ENCODE results near the gene UNC5A.

UNC5A gene

GRCh38 chr5:176768174-176768970 lies 42.0 kb upstream of the UNC5A start:
- TF ChIP-seq TAF1 (IDR thresholded peaks at IDR 0.05; ENCODE audit: low read depth) = no peak
- TF ChIP-seq REST (IDR thresholded peaks at IDR 0.05; ENCODE audit: low read depth) = no peak
- no peak for TF ChIP-seq CEBPB (IDR thresholded peaks at IDR 0.05)
- no peak for TF ChIP-seq NFIC (IDR thresholded peaks at IDR 0.05)
- no peak for TF ChIP-seq EGR1 (IDR thresholded peaks at IDR 0.05)
- TF ChIP-seq TCF12 (IDR thresholded peaks at IDR 0.05; ENCODE audit: low read depth) = no peak
- TF ChIP-seq USF1 (IDR thresholded peaks at IDR 0.05) = no peak
- TF ChIP-seq RAD21 (IDR thresholded peaks at IDR 0.05; ENCODE audit: low read depth) = no peak
- TF ChIP-seq ZBTB7A (IDR thresholded peaks at IDR 0.05; ENCODE audit: low read depth) = no peak
- TF ChIP-seq MAX (IDR thresholded peaks at IDR 0.05) = no peak
- no peak for TF ChIP-seq EP300 (IDR thresholded peaks at IDR 0.05; ENCODE audit: borderline replicate concordance)
- no peak for TF ChIP-seq YY1 (IDR thresholded peaks at IDR 0.05; ENCODE audit: low read depth)
- no peak for TF ChIP-seq CREB1 (IDR thresholded peaks at IDR 0.05; ENCODE audit: low read depth)
- no peak for TF ChIP-seq TEAD4 (IDR thresholded peaks at IDR 0.05)
- TF ChIP-seq FOXM1 (IDR thresholded peaks at IDR 0.05; ENCODE audit: borderline replicate concordance, low read depth) = no peak

- TF ChIP-seq MAX (IDR thresholded peaks at IDR 0.05) (no peak), EP300 (IDR thresholded peaks at IDR 0.05; ENCODE audit: borderline replicate concordance) (no peak), TEAD4 (IDR thresholded peaks at IDR 0.05) (no peak), CEBPB (IDR thresholded peaks at IDR 0.05) (no peak), USF1 (IDR thresholded peaks at IDR 0.05) (no peak), YY1 (IDR thresholded peaks at IDR 0.05; ENCODE audit: low read depth) (no peak), ZBTB7A (IDR thresholded peaks at IDR 0.05; ENCODE audit: low read depth) (no peak), FOXM1 (IDR thresholded peaks at IDR 0.05; ENCODE audit: borderline replicate concordance, low read depth) (no peak), EGR1 (IDR thresholded peaks at IDR 0.05) (no peak), REST (IDR thresholded peaks at IDR 0.05; ENCODE audit: low read depth) (no peak), TAF1 (IDR thresholded peaks at IDR 0.05; ENCODE audit: low read depth) (no peak), NFIC (IDR thresholded peaks at IDR 0.05) (no peak), TCF12 (IDR thresholded peaks at IDR 0.05; ENCODE audit: low read depth) (no peak), CREB1 (IDR thresholded peaks at IDR 0.05; ENCODE audit: low read depth) (no peak), RAD21 (IDR thresholded peaks at IDR 0.05; ENCODE audit: low read depth) (no peak)
Observed at GRCh38 chr5:176769911-176770310, 40.4 kb upstream of the UNC5A start.

GRCh38 chr5:176770431-176770830 lies 39.9 kb upstream of the UNC5A start:
- TF ChIP-seq MAX (IDR thresholded peaks at IDR 0.05) (no peak), REST (IDR thresholded peaks at IDR 0.05; ENCODE audit: low read depth) (no peak)

- TF ChIP-seq USF1 (IDR thresholded peaks at IDR 0.05) = no peak
- no peak for TF ChIP-seq REST (IDR thresholded peaks at IDR 0.05; ENCODE audit: low read depth)
- TF ChIP-seq RAD21 (IDR thresholded peaks at IDR 0.05; ENCODE audit: low read depth) = no peak
- no peak for TF ChIP-seq EP300 (IDR thresholded peaks at IDR 0.05; ENCODE audit: borderline replicate concordance)
- no peak for TF ChIP-seq CREB1 (IDR thresholded peaks at IDR 0.05; ENCODE audit: low read depth)
- TF ChIP-seq TEAD4 (IDR thresholded peaks at IDR 0.05) = no peak
- no peak for TF ChIP-seq TCF12 (IDR thresholded peaks at IDR 0.05; ENCODE audit: low read depth)
- no peak for TF ChIP-seq MAX (IDR thresholded peaks at IDR 0.05)
- TF ChIP-seq EGR1 (IDR thresholded peaks at IDR 0.05) = no peak
- no peak for TF ChIP-seq CEBPB (IDR thresholded peaks at IDR 0.05)
- no peak for TF ChIP-seq ZBTB7A (IDR thresholded peaks at IDR 0.05; ENCODE audit: low read depth)
- no peak for TF ChIP-seq TAF1 (IDR thresholded peaks at IDR 0.05; ENCODE audit: low read depth)
- TF ChIP-seq YY1 (IDR thresholded peaks at IDR 0.05; ENCODE audit: low read depth) = no peak
- TF ChIP-seq NFIC (IDR thresholded peaks at IDR 0.05) = no peak
- no peak for TF ChIP-seq FOXM1 (IDR thresholded peaks at IDR 0.05; ENCODE audit: borderline replicate concordance, low read depth)
Observed at GRCh38 chr5:176771102-176771845, 39.1 kb upstream of the UNC5A start.

All from Ishikawa (cell line).